ENCODE results near the gene COPS7B. TPM values are rescaled to one million over a fixed set of nuclear protein-coding genes. Genes with fewer than 3 reads are reported as not detected.
A peak's percentile ranks its signal among the peaks of the same experiment; 100 is the strongest.

Gene COPS7B
- total RNA-seq, 6 experiments from 2014 or later, result 34.9 to 45.6 (median 40.9) TPM

GRCh38 chr2:231794383-231794782 lies 8.1 kb downstream of the COPS7B start:
- no peak for TF ChIP-seq CTCF (IDR thresholded peaks at IDR 0.05)
- Mint-ChIP-seq H3K27me3 (ENCODE audit: insufficient read depth) (no peaks in the 10 kb centered on the region), H3K4me1 (ENCODE audit: low read depth) (peaks cover 21% of the 10 kb centered on the region), H3K27ac (peak overlapping the region; percentile 39; the same call in 1 of the 2 replicates), H3K9me3 (no peaks in the 10 kb centered on the region), H3K4me3 (no peak overlapping the region), H3K36me3 (ENCODE audit: low read depth) (peaks cover 36% of the 10 kb centered on the region)
- DNase-seq, result no peak

GRCh38 chr2:231795525-231796327 lies 9.5 kb downstream of the COPS7B start:
- Mint-ChIP-seq H3K27me3 (ENCODE audit: insufficient read depth) (no peaks in the 10 kb centered on the region), H3K36me3 (ENCODE audit: low read depth) (peaks cover 36% of the 10 kb centered on the region), H3K27ac (peak overlapping the region; percentile 46), H3K9me3 (no peaks in the 10 kb centered on the region), H3K4me1 (ENCODE audit: low read depth) (peaks cover 21% of the 10 kb centered on the region), H3K4me3 (no peak overlapping the region)
- DNase-seq, result peak; percentile 93
- TF ChIP-seq CTCF (IDR thresholded peaks at IDR 0.05), result peak; percentile 83

- Mint-ChIP-seq H3K27ac (no peak overlapping the region), H3K27me3 (ENCODE audit: insufficient read depth) (no peaks in the 10 kb centered on the region; the same call in 1 of the 2 replicates), H3K4me3 (no peak overlapping the region), H3K36me3 (ENCODE audit: low read depth) (peaks cover 31% of the 10 kb centered on the region), H3K4me1 (ENCODE audit: low read depth) (peaks cover 2% of the 10 kb centered on the region), H3K9me3 (no peaks in the 10 kb centered on the region)
- peak; percentile 37 for DNase-seq
- peak; percentile 92 for TF ChIP-seq CTCF (IDR thresholded peaks at IDR 0.05)
These were observed 14.3 kb downstream of the COPS7B start for GRCh38 chr2:231800493-231801091.

GRCh38 chr2:231803501-231804138 lies 17.4 kb downstream of the COPS7B start:
- no peak for TF ChIP-seq CTCF (IDR thresholded peaks at IDR 0.05)
- H3K27me3 Mint-ChIP-seq (ENCODE audit: insufficient read depth), result no peaks in the 10 kb centered on the region; the same call in 1 of the 2 replicates
- no peak overlapping the region for H3K4me3 Mint-ChIP-seq
- H3K9me3 Mint-ChIP-seq, result no peaks in the 10 kb centered on the region
- H3K4me1 Mint-ChIP-seq (ENCODE audit: low read depth), result no peaks in the 10 kb centered on the region
- no peak overlapping the region for H3K27ac Mint-ChIP-seq
- no peak for DNase-seq
- peaks cover 20% of the 10 kb centered on the region for H3K36me3 Mint-ChIP-seq (ENCODE audit: low read depth)

- Mint-ChIP-seq H3K4me3 (no peak overlapping the region), H3K27me3 (ENCODE audit: insufficient read depth) (no peaks in the 10 kb centered on the region; the same call in 1 of the 2 replicates), H3K27ac (peak overlapping the region; percentile 15; the same call in 1 of the 2 replicates), H3K36me3 (ENCODE audit: low read depth) (peaks cover 21% of the 10 kb centered on the region), H3K4me1 (ENCODE audit: low read depth) (peaks cover 21% of the 10 kb centered on the region), H3K9me3 (no peaks in the 10 kb centered on the region)
- no peak for DNase-seq
- no peak for TF ChIP-seq CTCF (IDR thresholded peaks at IDR 0.05)
These were observed 20.8 kb downstream of the COPS7B start for GRCh38 chr2:231807020-231807419.
